HCT116 (cell line): ENCODE measurements around the gene TCP11. TPM values are rescaled to one million over a fixed set of nuclear protein-coding genes. Genes with fewer than 3 reads are reported as not detected.

Source experiments
- ATAC-seq: fragments of 200-7000 bp; cut with Tn5 transposase; 2 replicates; pipeline ENCODE4 v1.9.1; 2020; ENCODE audit warnings: mild to moderate bottlenecking, moderate library complexity
- BruUV-seq: library from RNA; stranded (reverse); fragments of 400-500 nt; replicated peaks from 2 replicates; lab custom pipeline; 2021; lab: Mats Ljungman, UMichigan
- CTCF ChIA-PET: fragments of 300-600 bp; sonication (Branson Sonifier 250); formaldehyde crosslinking; loops from one replicate; lab custom pipeline; 2021; ENCODE audit warnings: antibody characterized with exemption; lab: Charles Lee
- POLR2A ChIA-PET: fragments of 300-600, 350-600 bp; sonication (Branson Sonifier 250); formaldehyde crosslinking; loops from one replicate; lab custom pipeline; 2021; ENCODE audit warnings: antibody characterized with exemption; lab: Charles Lee
- RAD21 ChIA-PET, 2 experiments: fragments of 300-600 bp; sonication (Branson Sonifier 250); formaldehyde crosslinking; loops; one replicate each; lab custom pipeline; 2023; ENCODE audit warnings: low total read pairs in 2 of 2; ENCODE audit not compliant: uncharacterized antibody in 2 of 2, unreplicated experiment in 2 of 2, low non-redundant PET in 1 of 2; lab: Charles Lee
- DNase-seq: peaks from one replicate; pipeline ENCODE4 v3.0.0-alpha.2; 2010; ENCODE audit warnings: low read depth, low spot score
- H2AFZ ChIP-seq: fragments of 200-600 bp; shearing (Covaris generic), sonication (generic); 2 replicates; pipeline ENCODE4 v1.6.1; 2017; ENCODE audit warnings: low read depth, mixed run types, mixed read lengths, antibody characterized with exemption, low read length; ENCODE audit not compliant: poor library complexity, severe bottlenecking
- H3K27ac ChIP-seq: 2 replicates; pipeline ENCODE4 v1.5.1; 2012; ENCODE audit warnings: low read depth, low read length
- H3K27me3 ChIP-seq: fragments of 200-600 bp; sonication (generic); 2 replicates; pipeline ENCODE4 v1.6.1; 2016; ENCODE audit warnings: mixed run types, low read length, mixed read lengths; ENCODE audit not compliant: insufficient read depth
- H3K36me3 ChIP-seq, 2 experiments: fragments of 200-500 bp in 1 of 2; fragments of 200-600 bp in 1 of 2; sonication (Bioruptor generic) in 1 of 2; sonication (generic) in 1 of 2; 2 replicates each; pipeline versions ENCODE4 v1.5.1 to v1.6.1; 2014 to 2016; ENCODE audit warnings: low read length in 2 of 2, inconsistent platforms in 1 of 2, mixed read lengths in 1 of 2, mixed run types in 1 of 2; ENCODE audit not compliant: insufficient read depth in 2 of 2, control insufficient read depth in 1 of 2
- H3K4me1 ChIP-seq, 2 experiments: fragments of 200-600 bp in 1 of 2; sonication (generic) in 1 of 2; 2 replicates each; pipeline versions ENCODE4 v1.5.1 to v1.6.1; 2012 to 2017; ENCODE audit warnings: low read length in 2 of 2, inconsistent platforms in 1 of 2, mild to moderate bottlenecking in 1 of 2, mixed read lengths in 1 of 2, mixed run types in 1 of 2, moderate library complexity in 1 of 2; ENCODE audit not compliant: insufficient read depth in 2 of 2, control insufficient read depth in 1 of 2
- H3K4me2 ChIP-seq: fragments of 200-600 bp; sonication (generic); 2 replicates; pipeline ENCODE4 v1.6.1; 2017; ENCODE audit warnings: mixed run types, low read length, mixed read lengths
- H3K4me3 ChIP-seq, 2 experiments: fragments of 200-600 bp in 1 of 2; sonication (generic) in 1 of 2; replicated peaks in 1 of 2; 2 replicates each; pipeline ENCODE4 v1.5.1; 2011 to 2016; ENCODE audit warnings: low read length in 2 of 2, control low read depth in 1 of 2, low read depth in 1 of 2, mild to moderate bottlenecking in 1 of 2, mixed read lengths in 1 of 2, mixed run types in 1 of 2
- H3K79me2 ChIP-seq: fragments of 200-600 bp; sonication (generic); 2 replicates; pipeline ENCODE4 v1.6.1; 2017; ENCODE audit warnings: mild to moderate bottlenecking, mixed run types, low read length, moderate library complexity, mixed read lengths; ENCODE audit not compliant: insufficient read depth
- H3K9ac ChIP-seq: fragments of 200-600 bp; sonication (generic); 2 replicates; pipeline ENCODE4 v1.6.1; 2016; ENCODE audit warnings: low read length, mixed read lengths
- H3K9me2 ChIP-seq: fragments of 200-600 bp; sonication (generic), shearing (Covaris generic); 2 replicates; pipeline ENCODE4 v1.6.1; 2017; ENCODE audit warnings: mixed run types, mild to moderate bottlenecking, moderate library complexity; ENCODE audit not compliant: insufficient read depth
- H3K9me3 ChIP-seq, 2 experiments: fragments of 200-500 bp in 1 of 2; fragments of 200-600 bp in 1 of 2; sonication (Bioruptor generic) in 1 of 2; sonication (generic) in 1 of 2; 2 replicates each; pipeline ENCODE4 v1.6.1; 2014 to 2017; ENCODE audit warnings: low read length in 2 of 2, mixed read lengths in 2 of 2, inconsistent platforms in 1 of 2, low read depth in 1 of 2, mild to moderate bottlenecking in 1 of 2, mixed run types in 1 of 2, moderate library complexity in 1 of 2; ENCODE audit not compliant: control insufficient read depth in 1 of 2, insufficient read depth in 1 of 2
- H4K20me1 ChIP-seq: fragments of 200-600 bp; sonication (generic), shearing (Covaris generic); 2 replicates; pipeline ENCODE4 v1.6.1; 2017; ENCODE audit warnings: mixed run types, mild to moderate bottlenecking, moderate library complexity; ENCODE audit not compliant: insufficient read depth
- CBX3 ChIP-seq: IDR thresholded peaks from 2 replicates; pipeline ENCODE4 v1.6.1; 2012; ENCODE audit warnings: low read depth
- POLR2AphosphoS5 ChIP-seq: IDR thresholded peaks from 2 replicates; pipeline ENCODE4 v1.6.1; 2011; ENCODE audit warnings: mild to moderate bottlenecking, low read depth, low read length, moderate library complexity
- SP1 ChIP-seq: IDR thresholded peaks from 2 replicates; pipeline ENCODE4 v1.6.1; 2012; ENCODE audit warnings: low read depth
- SRF ChIP-seq: IDR thresholded peaks from 2 replicates; pipeline ENCODE4 v1.6.1; 2012; ENCODE audit warnings: low read depth
- TCF7L2 ChIP-seq: IDR thresholded peaks from 2 replicates; pipeline ENCODE4 v1.7.0; 2011; ENCODE audit warnings: borderline replicate concordance, inconsistent platforms; ENCODE audit not compliant: insufficient read depth, insufficient read length; ENCODE audit errors: extremely low read depth
- intact Hi-C: fragments of 100-400 bp; cut with micrococcal nuclease; formaldehyde crosslinking; loops from 2 replicates; pipeline ENCODE4 v1.10.0; 2022
- total RNA-seq: library from RNA; stranded (reverse); gene quantifications from one replicate; pipeline ENCODE4 v1.2.1, GENCODE V29; 2021; ENCODE audit not compliant: unreplicated experiment
- TF ChIP-seq, protein P1 (sequence below): IDR thresholded peaks from 2 replicates; pipeline ENCODE4 v1.6.1; 2011; ENCODE audit warnings: mild to moderate bottlenecking, low read length, moderate library complexity; ENCODE audit not compliant: insufficient replicate concordance; ENCODE audit errors: extremely low read depth
- TF ChIP-seq, protein P2 (sequence below): IDR thresholded peaks from 2 replicates; pipeline ENCODE4 v1.6.1; 2012; ENCODE audit warnings: low read depth

TCP11 gene
- total RNA-seq, 1 experiment from 2014 or later: not detected

DNA sequence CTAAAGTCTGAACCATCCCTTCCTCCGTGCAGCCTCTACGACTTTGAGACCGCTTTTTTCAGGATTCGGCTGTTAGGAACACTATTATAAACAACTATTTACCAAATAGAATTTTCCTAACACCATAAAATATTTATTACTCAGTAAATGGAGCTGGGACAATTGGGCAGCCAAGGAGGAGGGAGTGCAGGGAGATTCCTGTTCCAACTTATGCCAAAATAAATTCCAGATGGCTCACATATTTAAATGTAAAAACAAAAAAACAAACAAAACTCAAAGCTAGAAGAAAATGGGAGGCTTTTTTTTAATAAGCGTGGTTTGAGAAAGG lies 48.1 kb downstream of the TCP11 start:
- H3K27me3 ChIP-seq: no peaks in the 10 kb centered on the region
- ChIA-PET POLR2A (no interaction called here), CTCF (no interaction called here), RAD21 (no interaction called here)
- no peak overlapping the region for H3K27ac ChIP-seq
- TF ChIP-seq, protein P1, sequence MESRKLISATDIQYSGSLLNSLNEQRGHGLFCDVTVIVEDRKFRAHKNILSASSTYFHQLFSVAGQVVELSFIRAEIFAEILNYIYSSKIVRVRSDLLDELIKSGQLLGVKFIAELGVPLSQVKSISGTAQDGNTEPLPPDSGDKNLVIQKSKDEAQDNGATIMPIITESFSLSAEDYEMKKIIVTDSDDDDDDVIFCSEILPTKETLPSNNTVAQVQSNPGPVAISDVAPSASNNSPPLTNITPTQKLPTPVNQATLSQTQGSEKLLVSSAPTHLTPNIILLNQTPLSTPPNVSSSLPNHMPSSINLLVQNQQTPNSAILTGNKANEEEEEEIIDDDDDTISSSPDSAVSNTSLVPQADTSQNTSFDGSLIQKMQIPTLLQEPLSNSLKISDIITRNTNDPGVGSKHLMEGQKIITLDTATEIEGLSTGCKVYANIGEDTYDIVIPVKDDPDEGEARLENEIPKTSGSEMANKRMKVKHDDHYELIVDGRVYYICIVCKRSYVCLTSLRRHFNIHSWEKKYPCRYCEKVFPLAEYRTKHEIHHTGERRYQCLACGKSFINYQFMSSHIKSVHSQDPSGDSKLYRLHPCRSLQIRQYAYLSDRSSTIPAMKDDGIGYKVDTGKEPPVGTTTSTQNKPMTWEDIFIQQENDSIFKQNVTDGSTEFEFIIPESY: no peak
- no peak for TF ChIP-seq SP1
- TF ChIP-seq TCF7L2: no peak
- no peak for TF ChIP-seq POLR2AphosphoS5
- no peak for TF ChIP-seq SRF
- TF ChIP-seq, protein P2, sequence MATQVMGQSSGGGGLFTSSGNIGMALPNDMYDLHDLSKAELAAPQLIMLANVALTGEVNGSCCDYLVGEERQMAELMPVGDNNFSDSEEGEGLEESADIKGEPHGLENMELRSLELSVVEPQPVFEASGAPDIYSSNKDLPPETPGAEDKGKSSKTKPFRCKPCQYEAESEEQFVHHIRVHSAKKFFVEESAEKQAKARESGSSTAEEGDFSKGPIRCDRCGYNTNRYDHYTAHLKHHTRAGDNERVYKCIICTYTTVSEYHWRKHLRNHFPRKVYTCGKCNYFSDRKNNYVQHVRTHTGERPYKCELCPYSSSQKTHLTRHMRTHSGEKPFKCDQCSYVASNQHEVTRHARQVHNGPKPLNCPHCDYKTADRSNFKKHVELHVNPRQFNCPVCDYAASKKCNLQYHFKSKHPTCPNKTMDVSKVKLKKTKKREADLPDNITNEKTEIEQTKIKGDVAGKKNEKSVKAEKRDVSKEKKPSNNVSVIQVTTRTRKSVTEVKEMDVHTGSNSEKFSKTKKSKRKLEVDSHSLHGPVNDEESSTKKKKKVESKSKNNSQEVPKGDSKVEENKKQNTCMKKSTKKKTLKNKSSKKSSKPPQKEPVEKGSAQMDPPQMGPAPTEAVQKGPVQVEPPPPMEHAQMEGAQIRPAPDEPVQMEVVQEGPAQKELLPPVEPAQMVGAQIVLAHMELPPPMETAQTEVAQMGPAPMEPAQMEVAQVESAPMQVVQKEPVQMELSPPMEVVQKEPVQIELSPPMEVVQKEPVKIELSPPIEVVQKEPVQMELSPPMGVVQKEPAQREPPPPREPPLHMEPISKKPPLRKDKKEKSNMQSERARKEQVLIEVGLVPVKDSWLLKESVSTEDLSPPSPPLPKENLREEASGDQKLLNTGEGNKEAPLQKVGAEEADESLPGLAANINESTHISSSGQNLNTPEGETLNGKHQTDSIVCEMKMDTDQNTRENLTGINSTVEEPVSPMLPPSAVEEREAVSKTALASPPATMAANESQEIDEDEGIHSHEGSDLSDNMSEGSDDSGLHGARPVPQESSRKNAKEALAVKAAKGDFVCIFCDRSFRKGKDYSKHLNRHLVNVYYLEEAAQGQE: no peak
- TF ChIP-seq CBX3: no peak
- no peak overlapping the region for H3K9ac ChIP-seq
- intact Hi-C loops: no loop called here
- no peak for DNase-seq
- no peak overlapping the region for H3K4me3 ChIP-seq
- H3K79me2 ChIP-seq: no peaks in the 10 kb centered on the region
- H3K9me2 ChIP-seq: no peaks in the 10 kb centered on the region
- H4K20me1 ChIP-seq: no peaks in the 10 kb centered on the region
- ATAC-seq: no peak
- BruUV-seq: no TSS peak
- H3K4me1 ChIP-seq: peaks cover 18 to 20% of the 10 kb centered on the region in 2 experiments
- H2AFZ ChIP-seq: no peak overlapping the region
- H3K36me3 ChIP-seq: no peaks in the 10 kb centered on the region; a peak in 1 of 4 replicates
- no peak overlapping the region for H3K4me2 ChIP-seq
- H3K9me3 ChIP-seq: no peaks in the 10 kb centered on the region
